RPMI7951 (cell line): Measurements from ENCODE around the gene FNDC10. TPM values are rescaled to one million over a fixed set of nuclear protein-coding genes. Genes with fewer than 3 reads are reported as not detected.
A peak's percentile ranks its signal among the peaks of the same experiment; 100 is the strongest.

Experiments
- DNase-seq: peaks from one replicate; pipeline ENCODE4 v3.0.0-alpha.2; 2012; ENCODE audit warnings: low read depth
- total RNA-seq: library from RNA; depleted of rRNA; stranded (reverse); fragments of >200 nt; shearing (Covaris generic); gene quantifications from 2 replicates; pipeline ENCODE4 v1.2.3, GENCODE V29; 2014

Gene FNDC10
- total RNA-seq, 1 experiment from 2014 or later: 3.6 TPM

- DNase-seq: peak; percentile 42
Measured at GRCh38 chr1:1616045-1616790, 16.3 kb upstream of the FNDC10 start.

GRCh38 chr1:1615256-1616044 is 15.5 kb upstream of the FNDC10 start, which contains the start of gene MIB2:
MIB2 (plus strand) TSS chr1:1615500; CDS start chr1:1623453, 7,953 bp downstream.
- DNase-seq: peak; percentile 95

- no peak for DNase-seq
Measured at GRCh38 chr1:1614954-1615255, 15.0 kb upstream of the FNDC10 start.

- peak; percentile 67 for DNase-seq
Measured at GRCh38 chr1:1614204-1614953, 14.4 kb upstream of the FNDC10 start.

- no peak for DNase-seq
Measured at GRCh38 chr1:1613509-1614082, 13.7 kb upstream of the FNDC10 start.

GRCh38 chr1:1612104-1612400 is 12.1 kb upstream of the FNDC10 start:
- DNase-seq: no peak

GRCh38 chr1:1610796-1611195 is 10.9 kb upstream of the FNDC10 start:
- DNase-seq: no peak

- no peak for DNase-seq
Measured at GRCh38 chr1:1609822-1610485, 10.0 kb upstream of the FNDC10 start.

- DNase-seq: no peak
Measured at GRCh38 chr1:1606232-1606631, 6.3 kb upstream of the FNDC10 start.

GRCh38 chr1:1605724-1606123 is 5.8 kb upstream of the FNDC10 start:
- DNase-seq: no peak

- DNase-seq: no peak
Measured at GRCh38 chr1:1605034-1605591, 5.2 kb upstream of the FNDC10 start.

GRCh38 chr1:1604374-1605033 is 4.6 kb upstream of the FNDC10 start:
- no peak for DNase-seq

GRCh38 chr1:1603671-1604373 is 3.9 kb upstream of the FNDC10 start:
- DNase-seq: no peak

GRCh38 chr1:1602968-1603506 is 3.1 kb upstream of the FNDC10 start:
- no peak for DNase-seq

- no peak for DNase-seq
Measured at GRCh38 chr1:1602304-1602967, 2.5 kb upstream of the FNDC10 start.

GRCh38 chr1:1601564-1602303 is 1.8 kb upstream of the FNDC10 start:
- no peak for DNase-seq

- no peak for DNase-seq
Measured at GRCh38 chr1:1600861-1601563, 1.1 kb upstream of the FNDC10 start.
